Measurements from ENCODE around the gene PIGR.

DNA sequence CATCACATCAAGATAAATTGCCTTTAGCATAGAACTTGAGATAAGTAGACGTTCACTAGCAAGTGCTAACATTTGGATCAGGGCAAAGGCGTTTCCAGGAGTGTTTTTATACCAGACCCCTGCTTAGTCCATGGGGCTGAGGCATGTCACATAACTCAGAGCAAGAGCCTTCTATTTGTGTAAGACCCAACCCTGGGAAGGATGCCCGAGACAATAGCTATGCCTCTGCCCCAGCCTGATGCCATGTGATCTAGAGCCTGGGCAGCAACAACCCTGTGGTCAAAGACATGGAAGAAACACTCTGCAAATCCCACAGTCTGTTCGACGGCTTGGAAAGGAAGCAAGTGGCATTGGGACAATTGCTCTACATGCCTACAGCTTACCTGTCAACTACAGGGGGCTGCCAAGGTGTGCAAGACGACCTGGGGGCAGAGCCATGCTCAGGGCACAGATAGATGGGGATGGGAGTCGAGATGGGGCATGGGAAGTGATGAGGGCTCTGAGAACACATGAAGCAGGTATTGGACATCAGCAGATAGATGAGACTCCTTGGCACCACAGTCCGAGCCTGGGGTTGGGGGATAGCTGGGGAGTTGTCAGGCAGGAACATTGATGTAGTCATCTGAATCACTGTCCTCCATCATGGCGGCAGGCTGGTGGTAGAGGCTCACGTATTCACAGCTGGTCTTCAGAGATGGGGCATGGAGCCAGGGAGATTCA is 41.7 kb downstream of the PIGR start:
- no peak for TF ChIP-seq POLR2A (IDR thresholded peaks at IDR 0.05; ENCODE audit: low read depth, low read length)
- no peak for TF ChIP-seq POLR2AphosphoS5 (IDR thresholded peaks at IDR 0.05; ENCODE audit: low read depth, low read length)
